ENCODE results near the gene MLN. TPM values are rescaled to one million over a fixed set of nuclear protein-coding genes. Genes with fewer than 3 reads are reported as not detected.

MLN gene
- polyA plus RNA-seq, 1 of the 3 experiments (the other 2 are of a cell fraction), result not detected

DNA sequence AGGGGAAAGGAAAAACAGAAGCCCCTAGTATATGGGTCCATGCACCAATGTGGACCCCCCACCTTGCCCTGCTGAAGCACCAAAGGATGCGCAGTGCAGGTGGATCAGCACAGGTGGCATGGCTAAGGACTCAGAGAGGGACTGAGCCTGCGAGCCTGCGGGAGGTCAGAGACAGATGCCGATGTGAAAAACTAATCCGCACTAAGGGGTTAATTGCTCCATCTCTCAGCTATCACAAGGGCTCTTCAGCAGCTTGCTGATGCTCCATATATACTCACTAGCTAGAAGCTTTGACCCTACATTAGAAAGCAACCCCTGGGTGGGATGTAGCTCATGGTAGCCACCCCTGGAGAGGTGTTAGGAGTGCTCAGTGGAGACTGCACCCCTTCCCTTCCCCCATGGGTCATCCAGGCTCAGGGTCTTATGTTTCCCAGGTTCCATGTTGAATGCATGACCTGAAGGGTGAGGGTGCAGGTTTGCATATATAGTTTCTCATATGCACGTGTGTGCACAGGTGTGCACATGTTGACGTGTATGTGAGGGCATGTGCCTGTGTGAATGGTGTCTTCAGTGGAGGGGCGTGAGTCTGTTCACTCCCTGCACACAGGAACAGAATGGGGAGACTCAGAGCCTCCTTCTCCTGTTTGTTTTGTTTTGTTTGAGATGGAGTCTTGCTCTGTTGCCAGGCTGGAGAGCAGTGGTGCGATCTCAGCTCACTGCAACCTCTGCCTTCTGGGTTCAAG, 43.7 kb downstream of the MLN start:
- Histone ChIP-seq H3K27ac (ENCODE audit: low read depth in 2 of 2, low read length in 1 of 2) (no peak overlapping the region), H2AFZ (ENCODE audit: low read depth) (no peak overlapping the region), H3K9ac (no peak overlapping the region), H3F3A (replicated peaks; ENCODE audit: insufficient read depth) (no peaks in the 10 kb centered on the region), H3K4me2 (no peak overlapping the region), H3K4me1 (ENCODE audit: control insufficient read depth in 1 of 2, insufficient read depth in 2 of 2, low read depth in 1 of 2, low read length in 1 of 2) (peaks cover 0 to 25% of the 10 kb centered on the region in 2 experiments; a peak in 1 of 4 replicates), H3K9me2 (no peaks in the 10 kb centered on the region), H3K9me3 (no peaks in the 10 kb centered on the region), H3K4me3 (ENCODE audit: low read depth in 2 of 2, low read length in 1 of 2) (no peak overlapping the region), H3K27me3 (ENCODE audit: insufficient read depth) (no peaks in the 10 kb centered on the region), H3K36me3 (replicated peaks in 1 of 2; ENCODE audit: control insufficient read depth in 1 of 2, insufficient read depth in 2 of 2, low read length in 1 of 2) (no peaks in the 10 kb centered on the region), H4K20me1 (ENCODE audit: insufficient read depth) (no peaks in the 10 kb centered on the region), H3K79me2 (ENCODE audit: insufficient read depth) (no peaks in the 10 kb centered on the region)
- 87% methylated on average over 9 of the region's 9 CpGs for WGBS (ENCODE audit: low lambda C conversion rate)
- CTCF ChIA-PET, result interaction anchor here (1.0 to 14.7 kb wide), 9 partner anchors 8 to 404 kb away, joined by 3 to 204 read pairs (median 22); partner anchors contain the start of genes IP6K3 and UQCC2
- TF ChIP-seq JUND (IDR thresholded peaks at IDR 0.05) (no peak), RAD21 (IDR thresholded peaks at IDR 0.05; ENCODE audit: low read length) (no peak), RXRA (IDR thresholded peaks at IDR 0.05; ENCODE audit: borderline replicate concordance, low read depth) (no peak), GATA2 (CRISPR knock-in tag; IDR thresholded peaks at IDR 0.05) (no peak)
- POLR2A ChIA-PET, result no interaction called here
- no peak for DNase-seq

DNA sequence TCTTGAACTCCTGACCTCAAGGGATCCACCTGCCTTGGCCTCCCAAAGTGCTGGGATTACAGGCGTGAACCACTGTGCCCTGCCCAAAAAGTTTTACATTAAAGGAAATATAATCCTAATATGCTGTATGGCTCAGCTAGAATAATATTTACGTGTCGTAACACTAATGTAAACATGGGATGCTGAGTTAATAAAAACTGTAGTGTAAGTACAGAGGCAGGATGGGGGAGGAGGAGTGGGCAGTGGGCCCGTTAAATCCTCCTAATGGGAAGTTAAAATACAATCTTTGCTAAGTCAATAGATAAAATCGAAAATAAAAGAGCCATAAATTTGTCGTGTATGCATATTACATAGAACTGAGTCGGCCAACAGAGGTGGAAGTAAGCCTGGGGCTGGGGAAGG, 45.0 kb downstream of the MLN start:
- no peaks in the 10 kb centered on the region for H4K20me1 ChIP-seq (ENCODE audit: insufficient read depth)
- no peaks in the 10 kb centered on the region for H3K27me3 ChIP-seq (ENCODE audit: insufficient read depth)
- no peak overlapping the region for H3K4me2 ChIP-seq
- no peak overlapping the region for H3K4me3 ChIP-seq (ENCODE audit: low read depth in 2 of 2, low read length in 1 of 2)
- H3F3A ChIP-seq (replicated peaks; ENCODE audit: insufficient read depth), result no peaks in the 10 kb centered on the region
- H3K4me1 ChIP-seq (ENCODE audit: control insufficient read depth in 1 of 2, insufficient read depth in 2 of 2, low read depth in 1 of 2, low read length in 1 of 2), result peaks cover 0 to 23% of the 10 kb centered on the region in 2 experiments; a peak in 1 of 4 replicates
- no peak overlapping the region for H3K27ac ChIP-seq (ENCODE audit: low read depth in 2 of 2, low read length in 1 of 2)
- TF ChIP-seq, protein P1, sequence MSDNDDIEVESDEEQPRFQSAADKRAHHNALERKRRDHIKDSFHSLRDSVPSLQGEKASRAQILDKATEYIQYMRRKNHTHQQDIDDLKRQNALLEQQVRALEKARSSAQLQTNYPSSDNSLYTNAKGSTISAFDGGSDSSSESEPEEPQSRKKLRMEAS (IDR thresholded peaks at IDR 0.05; ENCODE audit: low read depth), result no peak
- TF ChIP-seq EP300 (IDR thresholded peaks at IDR 0.05; ENCODE audit: borderline replicate concordance in 1 of 2, low read depth in 1 of 2, low read length in 1 of 2), result no peak
- TF ChIP-seq FOXJ3 (CRISPR knock-in tag; IDR thresholded peaks at IDR 0.05), result no peak
- no peak for TF ChIP-seq RAD21 (IDR thresholded peaks at IDR 0.05; ENCODE audit: low read length)
- no peak for TF ChIP-seq SMC3 (IDR thresholded peaks at IDR 0.05; ENCODE audit: low read depth, low read length)
- TF ChIP-seq MXI1 (IDR thresholded peaks at IDR 0.05; ENCODE audit: low read depth, low read length), result no peak
- TF ChIP-seq, protein P2, sequence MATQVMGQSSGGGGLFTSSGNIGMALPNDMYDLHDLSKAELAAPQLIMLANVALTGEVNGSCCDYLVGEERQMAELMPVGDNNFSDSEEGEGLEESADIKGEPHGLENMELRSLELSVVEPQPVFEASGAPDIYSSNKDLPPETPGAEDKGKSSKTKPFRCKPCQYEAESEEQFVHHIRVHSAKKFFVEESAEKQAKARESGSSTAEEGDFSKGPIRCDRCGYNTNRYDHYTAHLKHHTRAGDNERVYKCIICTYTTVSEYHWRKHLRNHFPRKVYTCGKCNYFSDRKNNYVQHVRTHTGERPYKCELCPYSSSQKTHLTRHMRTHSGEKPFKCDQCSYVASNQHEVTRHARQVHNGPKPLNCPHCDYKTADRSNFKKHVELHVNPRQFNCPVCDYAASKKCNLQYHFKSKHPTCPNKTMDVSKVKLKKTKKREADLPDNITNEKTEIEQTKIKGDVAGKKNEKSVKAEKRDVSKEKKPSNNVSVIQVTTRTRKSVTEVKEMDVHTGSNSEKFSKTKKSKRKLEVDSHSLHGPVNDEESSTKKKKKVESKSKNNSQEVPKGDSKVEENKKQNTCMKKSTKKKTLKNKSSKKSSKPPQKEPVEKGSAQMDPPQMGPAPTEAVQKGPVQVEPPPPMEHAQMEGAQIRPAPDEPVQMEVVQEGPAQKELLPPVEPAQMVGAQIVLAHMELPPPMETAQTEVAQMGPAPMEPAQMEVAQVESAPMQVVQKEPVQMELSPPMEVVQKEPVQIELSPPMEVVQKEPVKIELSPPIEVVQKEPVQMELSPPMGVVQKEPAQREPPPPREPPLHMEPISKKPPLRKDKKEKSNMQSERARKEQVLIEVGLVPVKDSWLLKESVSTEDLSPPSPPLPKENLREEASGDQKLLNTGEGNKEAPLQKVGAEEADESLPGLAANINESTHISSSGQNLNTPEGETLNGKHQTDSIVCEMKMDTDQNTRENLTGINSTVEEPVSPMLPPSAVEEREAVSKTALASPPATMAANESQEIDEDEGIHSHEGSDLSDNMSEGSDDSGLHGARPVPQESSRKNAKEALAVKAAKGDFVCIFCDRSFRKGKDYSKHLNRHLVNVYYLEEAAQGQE (IDR thresholded peaks at IDR 0.05; ENCODE audit: low read depth, low read length), result no peak
- TF ChIP-seq, protein P3, sequence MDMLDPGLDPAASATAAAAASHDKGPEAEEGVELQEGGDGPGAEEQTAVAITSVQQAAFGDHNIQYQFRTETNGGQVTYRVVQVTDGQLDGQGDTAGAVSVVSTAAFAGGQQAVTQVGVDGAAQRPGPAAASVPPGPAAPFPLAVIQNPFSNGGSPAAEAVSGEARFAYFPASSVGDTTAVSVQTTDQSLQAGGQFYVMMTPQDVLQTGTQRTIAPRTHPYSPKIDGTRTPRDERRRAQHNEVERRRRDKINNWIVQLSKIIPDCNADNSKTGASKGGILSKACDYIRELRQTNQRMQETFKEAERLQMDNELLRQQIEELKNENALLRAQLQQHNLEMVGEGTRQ (IDR thresholded peaks at IDR 0.05; ENCODE audit: borderline replicate concordance, low read depth, low read length), result no peak
- TF ChIP-seq, protein P4, sequence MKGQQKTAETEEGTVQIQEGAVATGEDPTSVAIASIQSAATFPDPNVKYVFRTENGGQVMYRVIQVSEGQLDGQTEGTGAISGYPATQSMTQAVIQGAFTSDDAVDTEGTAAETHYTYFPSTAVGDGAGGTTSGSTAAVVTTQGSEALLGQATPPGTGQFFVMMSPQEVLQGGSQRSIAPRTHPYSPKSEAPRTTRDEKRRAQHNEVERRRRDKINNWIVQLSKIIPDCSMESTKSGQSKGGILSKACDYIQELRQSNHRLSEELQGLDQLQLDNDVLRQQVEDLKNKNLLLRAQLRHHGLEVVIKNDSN (IDR thresholded peaks at IDR 0.05; ENCODE audit: borderline replicate concordance, low read depth), result no peak
- TF ChIP-seq POLR2AphosphoS5 (IDR thresholded peaks at IDR 0.05; ENCODE audit: low read depth, low read length), result no peak
- TF ChIP-seq GATA2 (CRISPR knock-in tag; IDR thresholded peaks at IDR 0.05), result no peak
- TF ChIP-seq, protein P5, sequence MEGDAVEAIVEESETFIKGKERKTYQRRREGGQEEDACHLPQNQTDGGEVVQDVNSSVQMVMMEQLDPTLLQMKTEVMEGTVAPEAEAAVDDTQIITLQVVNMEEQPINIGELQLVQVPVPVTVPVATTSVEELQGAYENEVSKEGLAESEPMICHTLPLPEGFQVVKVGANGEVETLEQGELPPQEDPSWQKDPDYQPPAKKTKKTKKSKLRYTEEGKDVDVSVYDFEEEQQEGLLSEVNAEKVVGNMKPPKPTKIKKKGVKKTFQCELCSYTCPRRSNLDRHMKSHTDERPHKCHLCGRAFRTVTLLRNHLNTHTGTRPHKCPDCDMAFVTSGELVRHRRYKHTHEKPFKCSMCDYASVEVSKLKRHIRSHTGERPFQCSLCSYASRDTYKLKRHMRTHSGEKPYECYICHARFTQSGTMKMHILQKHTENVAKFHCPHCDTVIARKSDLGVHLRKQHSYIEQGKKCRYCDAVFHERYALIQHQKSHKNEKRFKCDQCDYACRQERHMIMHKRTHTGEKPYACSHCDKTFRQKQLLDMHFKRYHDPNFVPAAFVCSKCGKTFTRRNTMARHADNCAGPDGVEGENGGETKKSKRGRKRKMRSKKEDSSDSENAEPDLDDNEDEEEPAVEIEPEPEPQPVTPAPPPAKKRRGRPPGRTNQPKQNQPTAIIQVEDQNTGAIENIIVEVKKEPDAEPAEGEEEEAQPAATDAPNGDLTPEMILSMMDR (IDR thresholded peaks at IDR 0.05), result no peak
- no peak for TF ChIP-seq GABPA (IDR thresholded peaks at IDR 0.05; ENCODE audit: low read depth)
- TF ChIP-seq FOSL2 (IDR thresholded peaks at IDR 0.05; ENCODE audit: borderline replicate concordance, low read depth), result no peak
- TF ChIP-seq CHD2 (IDR thresholded peaks at IDR 0.05; ENCODE audit: low read length, partially characterized antibody), result no peak
- CTCF ChIA-PET, result interaction anchor here (0.7 to 14.7 kb wide), 8 partner anchors 9 to 405 kb away, joined by 3 to 204 read pairs (median 4); partner anchors contain the start of genes IP6K3 and UQCC2
- POLR2A ChIA-PET, result no interaction called here
- no peak overlapping the region for H2AFZ ChIP-seq (ENCODE audit: low read depth)
- H3K9me3 ChIP-seq, result no peaks in the 10 kb centered on the region
- H3K9ac ChIP-seq, result no peak overlapping the region
- WGBS (ENCODE audit: low lambda C conversion rate), result 56% methylated on average over 7 of the region's 7 CpGs
- H3K36me3 ChIP-seq (replicated peaks in 1 of 2; ENCODE audit: control insufficient read depth in 1 of 2, insufficient read depth in 2 of 2, low read length in 1 of 2), result no peaks in the 10 kb centered on the region
- no peaks in the 10 kb centered on the region for H3K79me2 ChIP-seq (ENCODE audit: insufficient read depth)
- DNase-seq, result no peak
- no peaks in the 10 kb centered on the region for H3K9me2 ChIP-seq

Measured in SK-N-SH (cell line).